ENCODE data around the gene ZNF529. TPM values are rescaled to one million over a fixed set of nuclear protein-coding genes. Genes with fewer than 3 reads are reported as not detected.
"Not testable (repeated sequence)": the region's sequence is repeated elsewhere in the genome, so short reads cannot be mapped to it uniquely, and the experiment has no call there.

Gene ZNF529
- 18.3 and 18.8 TPM in 2 replicates for total RNA-seq
- long read RNA-seq, full-length matches to known transcripts = 12 of 19 reads
- long read RNA-seq, partial matches to known transcripts = 3 of 19 reads
- long read RNA-seq, other reads (novel, unspliced or antisense) = 4 of 19 reads

DNA sequence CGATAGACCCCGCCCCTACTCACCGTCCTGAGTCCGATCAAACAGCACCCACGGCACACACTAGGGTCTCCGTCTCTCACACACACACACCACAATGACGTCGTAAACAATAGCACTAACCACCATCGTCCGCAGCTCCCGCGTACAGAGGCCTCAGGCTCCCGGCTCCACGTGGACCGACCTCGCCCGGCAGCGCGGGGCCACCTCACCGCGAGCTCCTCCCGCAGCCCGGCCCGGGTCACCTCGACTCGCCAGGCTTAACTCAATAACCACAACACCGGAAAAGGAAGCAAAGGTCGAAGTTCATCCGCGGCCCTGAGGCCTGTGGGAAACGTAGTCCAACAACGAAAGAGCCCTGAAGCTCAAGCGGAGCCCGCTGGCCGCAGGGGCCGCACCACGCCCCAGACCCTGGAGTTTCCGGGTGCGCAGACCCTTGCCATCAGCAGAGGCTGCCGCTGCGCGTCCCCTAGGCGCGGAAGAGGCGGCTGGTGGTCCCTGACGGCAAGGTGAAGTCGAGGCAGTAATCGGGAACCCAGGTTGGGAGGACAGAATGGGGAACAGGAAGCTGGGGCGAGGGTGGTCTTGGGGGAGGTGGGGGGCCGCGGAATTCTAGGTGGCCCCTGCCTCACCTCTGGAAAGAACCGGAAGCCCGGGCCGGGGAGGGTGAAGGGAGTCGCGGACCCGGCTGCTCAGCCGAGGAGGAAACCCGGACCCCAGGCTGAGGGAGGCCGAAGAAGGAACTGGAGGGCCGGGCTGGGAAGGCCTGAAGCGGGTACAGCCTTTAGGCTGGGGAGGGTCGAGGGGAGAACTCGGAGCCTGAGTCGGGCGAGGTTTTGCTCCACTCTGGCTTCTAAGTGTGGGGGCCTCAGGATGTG lies at the start of gene ZNF529:
TSS of gene ZNF529 (minus strand) at position 273 of the 875 bp plus-strand sequence. CDS start 946 bp downstream, outside the sequence.
- H3K36me3 Mint-ChIP-seq (ENCODE audit: unreplicated experiment) = peaks cover 48% of the 10 kb centered on the region
- peaks cover 9% of the 10 kb centered on the region for H3K9me3 Mint-ChIP-seq (ENCODE audit: unreplicated experiment)
- peaks cover 30% of the 10 kb centered on the region for H3K4me1 Mint-ChIP-seq (ENCODE audit: unreplicated experiment)
- peak within 1 kb of the TSS; percentile 94 for H3K27ac Mint-ChIP-seq (ENCODE audit: unreplicated experiment)
- H3K4me3 Mint-ChIP-seq (ENCODE audit: unreplicated experiment) = peak within 1 kb of the TSS; percentile 98
- TF ChIP-seq, protein P1, sequence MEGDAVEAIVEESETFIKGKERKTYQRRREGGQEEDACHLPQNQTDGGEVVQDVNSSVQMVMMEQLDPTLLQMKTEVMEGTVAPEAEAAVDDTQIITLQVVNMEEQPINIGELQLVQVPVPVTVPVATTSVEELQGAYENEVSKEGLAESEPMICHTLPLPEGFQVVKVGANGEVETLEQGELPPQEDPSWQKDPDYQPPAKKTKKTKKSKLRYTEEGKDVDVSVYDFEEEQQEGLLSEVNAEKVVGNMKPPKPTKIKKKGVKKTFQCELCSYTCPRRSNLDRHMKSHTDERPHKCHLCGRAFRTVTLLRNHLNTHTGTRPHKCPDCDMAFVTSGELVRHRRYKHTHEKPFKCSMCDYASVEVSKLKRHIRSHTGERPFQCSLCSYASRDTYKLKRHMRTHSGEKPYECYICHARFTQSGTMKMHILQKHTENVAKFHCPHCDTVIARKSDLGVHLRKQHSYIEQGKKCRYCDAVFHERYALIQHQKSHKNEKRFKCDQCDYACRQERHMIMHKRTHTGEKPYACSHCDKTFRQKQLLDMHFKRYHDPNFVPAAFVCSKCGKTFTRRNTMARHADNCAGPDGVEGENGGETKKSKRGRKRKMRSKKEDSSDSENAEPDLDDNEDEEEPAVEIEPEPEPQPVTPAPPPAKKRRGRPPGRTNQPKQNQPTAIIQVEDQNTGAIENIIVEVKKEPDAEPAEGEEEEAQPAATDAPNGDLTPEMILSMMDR (IDR thresholded peaks at IDR 0.05) = no peak
- peak; percentile 94 for DNase-seq (ENCODE audit: extremely low spot score, unreplicated experiment)
- no peaks in the 10 kb centered on the region for H3K27me3 Mint-ChIP-seq (ENCODE audit: unreplicated experiment)

DNA sequence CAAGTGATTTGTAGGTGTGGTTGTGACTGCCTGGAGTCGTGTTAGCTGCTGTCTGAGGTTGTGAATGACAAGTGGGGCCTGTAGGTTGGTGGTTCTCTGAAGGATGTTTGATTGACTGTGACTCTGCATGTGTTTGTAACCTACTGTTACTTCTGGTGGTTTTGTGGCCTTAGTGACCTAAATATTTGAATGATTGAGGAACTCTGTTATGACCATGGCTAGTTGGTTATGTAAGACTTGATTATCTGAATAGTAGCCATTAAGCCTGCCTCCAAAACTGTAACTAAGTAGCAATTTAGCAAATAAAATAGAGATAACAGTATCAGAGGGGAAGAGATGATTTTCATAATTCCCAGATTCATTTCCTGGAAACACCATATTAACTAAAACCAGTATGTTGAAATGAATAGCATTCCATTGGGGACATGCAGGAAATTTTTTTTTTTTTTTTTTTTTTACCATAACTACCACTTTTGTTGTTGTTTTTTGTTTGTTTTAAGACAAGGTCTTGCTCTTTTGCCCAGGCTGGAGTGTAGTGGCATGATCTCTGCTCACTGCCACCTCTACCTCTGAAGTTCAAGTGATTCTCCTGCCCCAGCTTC lies 32.9 kb upstream of the ZNF529 start:
- Mint-ChIP-seq H3K4me3 (ENCODE audit: unreplicated experiment) (peak overlapping the region; percentile 85), H3K27me3 (ENCODE audit: unreplicated experiment) (no peaks in the 10 kb centered on the region), H3K4me1 (ENCODE audit: unreplicated experiment) (peaks cover 19% of the 10 kb centered on the region), H3K36me3 (ENCODE audit: unreplicated experiment) (peaks cover 35% of the 10 kb centered on the region), H3K9me3 (ENCODE audit: unreplicated experiment) (peaks cover 12% of the 10 kb centered on the region), H3K27ac (ENCODE audit: unreplicated experiment) (peak overlapping the region; percentile 92)
- TF ChIP-seq, protein P1 (IDR thresholded peaks at IDR 0.05) = no peak
- DNase-seq (ENCODE audit: extremely low spot score, unreplicated experiment) = no peak

DNA sequence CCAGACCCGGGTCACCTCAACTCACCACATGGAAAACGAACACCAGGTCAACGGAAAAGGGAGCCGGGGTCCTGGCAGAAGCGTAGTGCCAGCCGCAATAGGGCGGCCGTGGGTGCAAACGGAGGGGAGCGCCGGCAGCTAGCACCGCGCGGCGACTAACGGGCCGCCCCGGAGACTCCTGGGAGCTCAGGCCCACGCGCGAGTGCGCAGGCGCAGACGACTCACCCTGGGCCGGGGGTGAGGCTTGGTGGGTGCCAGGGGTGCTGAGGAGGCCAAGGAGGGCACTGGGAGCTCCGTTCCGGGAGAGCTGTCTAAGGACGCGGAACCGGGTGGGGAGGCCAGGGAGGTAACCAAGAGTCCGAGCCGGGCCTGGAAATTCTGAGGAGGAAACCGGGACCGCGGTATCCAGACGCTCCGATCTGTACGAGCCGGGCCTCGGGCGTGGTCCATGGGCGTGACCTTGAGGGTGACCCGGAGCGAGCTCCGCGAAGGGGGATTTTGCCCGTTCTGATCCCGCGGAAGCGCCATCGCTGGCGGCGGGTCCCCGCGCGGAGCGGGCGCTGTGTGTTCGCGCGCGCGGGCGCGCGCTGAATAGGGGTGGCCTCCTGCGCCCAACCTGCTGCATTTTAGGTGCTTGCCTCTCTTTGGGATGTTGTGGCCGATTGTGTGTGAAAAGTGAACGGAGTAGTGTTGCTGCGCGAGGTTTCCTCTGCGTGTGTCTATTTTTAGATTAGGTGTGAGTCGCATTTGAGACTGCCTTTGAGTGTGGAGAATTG lies 32.2 kb upstream of the ZNF529 start, which contains the start of gene ZNF382:
TSS of gene ZNF382 (plus strand) at position 213 of the 776 bp plus-strand sequence. CDS start 4,602 bp downstream, outside the sequence.
- Mint-ChIP-seq H3K9me3 (ENCODE audit: unreplicated experiment) (peaks cover 12% of the 10 kb centered on the region), H3K4me1 (ENCODE audit: unreplicated experiment) (peaks cover 19% of the 10 kb centered on the region), H3K36me3 (ENCODE audit: unreplicated experiment) (peaks cover 30% of the 10 kb centered on the region), H3K27me3 (ENCODE audit: unreplicated experiment) (no peaks in the 10 kb centered on the region), H3K27ac (ENCODE audit: unreplicated experiment) (peak within 1 kb of the TSS; percentile 92), H3K4me3 (ENCODE audit: unreplicated experiment) (peak within 1 kb of the TSS; percentile 85)
- DNase-seq (ENCODE audit: extremely low spot score, unreplicated experiment) = peak; percentile 95
- TF ChIP-seq, protein P1 (IDR thresholded peaks at IDR 0.05) = no peak

DNA sequence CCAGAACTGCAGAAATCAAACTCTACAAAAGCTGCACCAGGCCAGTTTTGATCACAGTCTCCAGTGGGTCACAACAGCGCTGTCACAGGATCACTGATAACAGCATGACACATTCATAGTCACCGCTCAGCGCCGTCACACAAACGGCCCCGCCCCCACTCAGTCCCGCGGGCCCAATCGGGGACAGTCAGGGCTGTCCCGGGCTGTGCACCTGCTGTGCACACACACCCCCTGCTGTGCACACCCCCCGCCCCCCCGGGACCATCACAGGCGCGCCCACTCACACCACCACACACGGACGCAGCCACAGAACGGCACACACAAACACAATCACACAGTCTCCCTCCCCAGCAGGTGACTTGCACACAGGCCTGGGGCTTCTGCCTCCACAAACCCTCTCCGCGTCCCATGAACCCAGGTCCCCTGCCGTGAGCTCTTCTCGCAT lies 31.6 kb upstream of the ZNF529 start:
- H3K4me3 Mint-ChIP-seq (ENCODE audit: unreplicated experiment) = peak overlapping the region; percentile 85
- TF ChIP-seq, protein P1 (IDR thresholded peaks at IDR 0.05) = no peak
- no peaks in the 10 kb centered on the region for H3K27me3 Mint-ChIP-seq (ENCODE audit: unreplicated experiment)
- peak overlapping the region; percentile 92 for H3K27ac Mint-ChIP-seq (ENCODE audit: unreplicated experiment)
- peaks cover 25% of the 10 kb centered on the region for H3K36me3 Mint-ChIP-seq (ENCODE audit: unreplicated experiment)
- H3K9me3 Mint-ChIP-seq (ENCODE audit: unreplicated experiment) = peaks cover 12% of the 10 kb centered on the region
- peaks cover 19% of the 10 kb centered on the region for H3K4me1 Mint-ChIP-seq (ENCODE audit: unreplicated experiment)
- no peak for DNase-seq (ENCODE audit: extremely low spot score, unreplicated experiment)

DNA sequence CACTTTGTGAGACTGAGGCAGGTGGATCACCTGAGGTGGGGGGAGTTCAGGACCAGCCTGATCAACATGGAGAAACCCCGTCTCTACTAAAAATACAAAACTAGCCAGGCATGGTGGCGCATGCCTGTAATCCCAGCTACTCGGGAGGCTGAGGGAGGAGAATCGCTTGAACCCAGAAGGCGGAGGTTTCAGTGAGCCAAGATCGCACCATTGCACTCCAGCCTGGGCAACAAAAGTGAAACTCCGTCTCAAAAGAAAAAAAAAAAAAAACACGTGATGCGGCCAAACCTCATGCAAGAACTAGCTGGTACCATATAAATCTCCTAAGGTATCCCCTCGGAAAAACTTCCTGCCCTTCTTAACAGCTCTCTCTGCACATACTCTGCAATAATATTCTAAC lies 29.6 kb upstream of the ZNF529 start:
- not testable (repeated sequence) for H3K27me3 Mint-ChIP-seq (ENCODE audit: unreplicated experiment); H3K9me3 Mint-ChIP-seq (ENCODE audit: unreplicated experiment); H3K4me3 Mint-ChIP-seq (ENCODE audit: unreplicated experiment); H3K27ac Mint-ChIP-seq (ENCODE audit: unreplicated experiment); DNase-seq (ENCODE audit: extremely low spot score, unreplicated experiment); H3K36me3 Mint-ChIP-seq (ENCODE audit: unreplicated experiment)
- peaks cover 19% of the 10 kb centered on the region for H3K4me1 Mint-ChIP-seq (ENCODE audit: unreplicated experiment)

Measured in osteocyte (in vitro differentiated cells).